Lower leg skin (tissue), 4 donors: Measurements from ENCODE around the gene AFMID. TPM values are rescaled to one million over a fixed set of nuclear protein-coding genes. Genes with fewer than 3 reads are reported as not detected.
A peak's percentile ranks its signal among the peaks of the same experiment; 100 is the strongest.

Experiments used
- DNase-seq, 2 donors: peaks; one replicate each; pipeline ENCODE4 v3.0.0-alpha.2; 2019; ENCODE audit warnings: low spot score in 2 of 2
- H3K4me3 ChIP-seq: fragments of 200-600 bp; sonication (generic); 2 replicates; pipeline ENCODE4 v1.5.1; 2017; ENCODE audit warnings: mild to moderate bottlenecking, low read depth; ENCODE audit not compliant: poor library complexity, severe bottlenecking
- POLR2A ChIP-seq, 2 donors: fragments of 450-650 bp; IDR thresholded peaks; one replicate each; pipeline ENCODE4 v1.6.1; 2016 to 2017; ENCODE audit warnings: antibody characterized with exemption in 2 of 2, mild to moderate bottlenecking in 1 of 2, moderate library complexity in 1 of 2
- WGBS, 2 donors: methylation state at CpG; one replicate each; pipeline ENCODE4 v1.1.5; 2018; 5-methylcytosine and 5-hydroxymethylcytosine counted together
- intact Hi-C: fragments of 100-400 bp; cut with DNase I; formaldehyde crosslinking; loops from one replicate; pipeline ENCODE4 v1.15.0; 2023; ENCODE audit warnings: low total_unique reads
- total RNA-seq, 4 donors: library from RNA; depleted of rRNA; stranded (reverse); fragments of >200 nt; gene quantifications; one replicate each; pipeline ENCODE4 v1.1.0, GENCODE V29; 2016
- TF ChIP-seq, protein P1 (sequence below), 3 donors: fragments of 450-650 bp; IDR thresholded peaks; one replicate each; pipeline ENCODE4 v1.5.1; 2016; ENCODE audit warnings: antibody characterized with exemption in 3 of 3, mild to moderate bottlenecking in 3 of 3, moderate library complexity in 2 of 3

AFMID gene
- total RNA-seq, 4 donors from 2014 or later = 41.4 to 77.7 (median 59.7) TPM

DNA sequence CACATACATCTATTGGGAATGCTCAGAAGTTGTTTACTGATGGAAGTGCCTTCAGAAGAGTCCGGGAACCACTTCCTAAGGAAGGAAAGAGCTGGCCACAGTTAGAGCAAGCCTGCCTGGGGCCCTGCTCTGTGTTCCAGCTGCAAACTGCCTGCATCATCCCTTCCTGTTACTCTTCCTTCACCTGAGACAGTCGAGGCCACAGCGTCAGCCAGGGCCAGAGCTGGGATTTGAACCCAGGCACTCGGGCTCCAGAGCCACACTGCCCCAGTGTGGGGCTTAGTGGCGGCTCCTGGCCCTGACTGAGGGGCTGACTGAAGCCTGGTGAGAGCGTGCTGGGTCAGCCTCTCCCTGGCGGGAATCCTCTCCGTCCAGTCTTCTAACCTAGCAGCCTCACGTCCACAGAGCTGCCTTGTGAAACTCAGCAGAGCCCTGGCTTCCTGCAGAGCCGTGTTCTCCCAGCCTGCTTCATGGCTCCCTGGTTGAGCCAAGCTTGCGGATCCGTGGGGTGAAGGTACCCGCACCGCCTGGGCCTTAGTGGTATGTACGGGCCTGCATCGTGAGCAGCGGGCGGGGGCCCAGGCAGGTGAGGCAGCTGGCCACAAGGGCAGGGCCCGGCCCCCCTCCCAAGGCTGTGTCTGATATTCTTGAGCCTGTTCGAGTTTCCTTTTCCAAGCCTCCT is 45.6 kb upstream of the AFMID start:
- WGBS, 2 donors = 54 to 63% methylated on average over 15 to 20 of the region's 20 CpGs
- DNase-seq = no peak
- no peak overlapping the region for H3K4me3 ChIP-seq
- no peak for TF ChIP-seq POLR2A (IDR thresholded peaks at IDR 0.05)
- TF ChIP-seq, protein P1, sequence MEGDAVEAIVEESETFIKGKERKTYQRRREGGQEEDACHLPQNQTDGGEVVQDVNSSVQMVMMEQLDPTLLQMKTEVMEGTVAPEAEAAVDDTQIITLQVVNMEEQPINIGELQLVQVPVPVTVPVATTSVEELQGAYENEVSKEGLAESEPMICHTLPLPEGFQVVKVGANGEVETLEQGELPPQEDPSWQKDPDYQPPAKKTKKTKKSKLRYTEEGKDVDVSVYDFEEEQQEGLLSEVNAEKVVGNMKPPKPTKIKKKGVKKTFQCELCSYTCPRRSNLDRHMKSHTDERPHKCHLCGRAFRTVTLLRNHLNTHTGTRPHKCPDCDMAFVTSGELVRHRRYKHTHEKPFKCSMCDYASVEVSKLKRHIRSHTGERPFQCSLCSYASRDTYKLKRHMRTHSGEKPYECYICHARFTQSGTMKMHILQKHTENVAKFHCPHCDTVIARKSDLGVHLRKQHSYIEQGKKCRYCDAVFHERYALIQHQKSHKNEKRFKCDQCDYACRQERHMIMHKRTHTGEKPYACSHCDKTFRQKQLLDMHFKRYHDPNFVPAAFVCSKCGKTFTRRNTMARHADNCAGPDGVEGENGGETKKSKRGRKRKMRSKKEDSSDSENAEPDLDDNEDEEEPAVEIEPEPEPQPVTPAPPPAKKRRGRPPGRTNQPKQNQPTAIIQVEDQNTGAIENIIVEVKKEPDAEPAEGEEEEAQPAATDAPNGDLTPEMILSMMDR (IDR thresholded peaks at IDR 0.05) = no peak
- intact Hi-C loops = no loop called here

DNA sequence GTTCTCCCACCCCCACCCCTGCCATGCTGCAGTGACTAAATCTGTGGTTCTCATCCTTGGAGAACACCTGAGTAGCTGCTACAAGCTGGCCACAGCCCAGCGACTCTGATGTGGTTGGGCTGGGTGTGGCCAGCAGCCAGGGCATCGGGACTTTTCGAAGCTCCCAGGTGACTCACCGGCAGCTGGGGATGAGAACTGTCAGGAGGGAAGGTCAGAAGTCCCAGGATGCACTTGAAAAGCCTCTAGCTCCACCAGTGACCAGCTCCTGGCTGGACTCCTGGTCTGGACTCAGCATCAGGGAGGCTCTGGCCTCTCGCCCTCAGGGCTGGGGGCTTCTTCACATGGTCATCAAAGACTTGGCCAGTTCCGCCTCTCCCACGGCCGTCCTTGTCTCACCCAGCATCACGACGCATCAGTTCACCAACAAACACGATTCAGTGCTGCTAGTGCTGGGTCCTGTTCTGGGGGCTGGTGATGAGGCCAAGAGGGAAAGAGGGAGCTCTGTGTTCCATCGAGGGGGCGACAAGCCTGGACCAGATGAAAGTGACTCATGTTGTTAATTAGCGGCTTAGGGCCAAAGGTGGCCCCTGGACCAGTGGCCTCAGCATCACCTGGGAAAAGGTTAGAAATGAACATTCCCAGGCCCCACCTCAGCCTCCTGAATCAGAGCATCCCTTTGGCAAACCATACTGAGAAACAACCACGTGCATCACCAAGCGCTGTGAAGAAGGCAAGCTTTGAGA is 44.9 kb upstream of the AFMID start:
- 54 to 61% methylated on average over 12 to 16 of the region's 16 CpGs for WGBS, 2 donors
- intact Hi-C loops = no loop called here
- no peak overlapping the region for H3K4me3 ChIP-seq
- TF ChIP-seq POLR2A (IDR thresholded peaks at IDR 0.05) = no peak
- DNase-seq = peak; percentile 67 to 87

DNA sequence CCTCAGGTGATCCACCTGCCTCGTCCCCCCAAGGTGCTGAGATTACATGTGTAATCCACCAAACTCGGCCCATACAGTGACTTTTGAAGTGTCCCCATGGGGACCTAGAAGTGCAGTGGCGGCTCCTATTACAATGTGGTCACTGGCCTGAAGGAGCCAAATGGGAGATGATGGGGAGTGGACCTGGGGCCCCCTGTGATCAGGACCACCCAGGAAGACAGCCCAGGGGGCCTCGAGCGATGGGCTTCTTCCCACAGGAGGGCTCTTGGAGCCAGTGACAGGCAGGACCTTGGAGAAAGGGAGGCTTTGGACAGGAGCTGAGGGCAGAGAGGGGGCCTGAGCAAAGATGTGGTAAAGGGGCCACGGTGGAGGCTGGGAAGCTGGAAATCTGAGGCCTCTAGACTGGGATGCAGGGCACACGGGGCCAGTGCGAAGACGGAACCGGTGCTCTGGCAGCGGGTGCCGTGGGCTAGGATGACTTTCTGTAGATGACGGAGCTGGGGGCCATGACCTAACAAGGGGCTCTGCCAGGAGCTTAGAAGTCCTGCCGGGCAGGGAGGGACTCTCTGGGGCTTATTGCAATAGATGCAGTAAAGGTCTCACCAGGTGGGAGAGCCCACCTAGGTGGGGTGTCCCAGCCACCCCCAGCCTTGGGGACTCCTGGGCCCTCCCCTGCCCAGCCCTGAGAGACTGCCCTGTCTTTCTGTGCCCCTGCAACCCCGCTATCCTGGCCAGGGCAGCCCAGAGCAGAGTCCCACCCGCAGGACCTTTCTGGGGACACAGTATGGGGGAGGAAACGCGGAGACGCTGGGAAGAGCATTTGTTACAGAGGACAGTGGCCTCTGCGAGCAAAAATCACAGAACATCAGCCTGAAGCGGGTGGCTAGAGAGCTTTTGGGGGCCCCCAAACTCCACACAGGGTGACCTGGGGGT is 43.7 kb upstream of the AFMID start:
- DNase-seq = no peak
- H3K4me3 ChIP-seq = no peak overlapping the region
- intact Hi-C loops = no loop called here
- TF ChIP-seq, protein P1 (IDR thresholded peaks at IDR 0.05) = no peak
- no peak for TF ChIP-seq POLR2A (IDR thresholded peaks at IDR 0.05)
- 91% methylated on average over 21 of the region's 21 CpGs for WGBS, 2 donors

DNA sequence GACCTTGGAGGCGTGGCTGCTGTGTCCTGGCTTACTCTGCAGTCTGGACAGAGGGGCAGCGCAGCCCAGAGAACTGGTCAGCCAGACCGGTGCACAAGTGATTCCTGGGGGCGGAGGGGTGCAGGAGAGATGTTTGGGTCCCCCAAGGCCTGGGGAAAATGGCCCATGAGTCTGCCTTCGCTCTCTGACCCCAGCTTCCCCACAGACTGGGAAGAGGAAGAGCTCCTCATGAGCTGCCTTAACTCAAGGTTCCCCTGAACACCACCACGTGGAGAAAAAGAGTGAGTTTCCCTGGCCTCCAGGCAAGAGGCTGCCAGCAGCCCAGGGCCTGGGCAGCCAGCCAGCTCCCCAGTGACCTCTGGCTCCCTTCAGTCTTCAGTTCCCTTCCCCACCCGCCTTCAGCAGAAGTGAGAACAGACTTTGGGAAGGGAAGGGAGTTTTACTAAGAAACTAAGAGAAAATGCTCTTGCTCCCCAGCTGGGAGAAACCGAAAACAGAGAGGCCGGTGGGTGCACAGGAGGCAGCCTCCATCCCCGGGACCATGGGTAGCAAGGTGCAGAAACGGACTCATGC is 42.9 kb upstream of the AFMID start:
- intact Hi-C loops = no loop called here

DNA sequence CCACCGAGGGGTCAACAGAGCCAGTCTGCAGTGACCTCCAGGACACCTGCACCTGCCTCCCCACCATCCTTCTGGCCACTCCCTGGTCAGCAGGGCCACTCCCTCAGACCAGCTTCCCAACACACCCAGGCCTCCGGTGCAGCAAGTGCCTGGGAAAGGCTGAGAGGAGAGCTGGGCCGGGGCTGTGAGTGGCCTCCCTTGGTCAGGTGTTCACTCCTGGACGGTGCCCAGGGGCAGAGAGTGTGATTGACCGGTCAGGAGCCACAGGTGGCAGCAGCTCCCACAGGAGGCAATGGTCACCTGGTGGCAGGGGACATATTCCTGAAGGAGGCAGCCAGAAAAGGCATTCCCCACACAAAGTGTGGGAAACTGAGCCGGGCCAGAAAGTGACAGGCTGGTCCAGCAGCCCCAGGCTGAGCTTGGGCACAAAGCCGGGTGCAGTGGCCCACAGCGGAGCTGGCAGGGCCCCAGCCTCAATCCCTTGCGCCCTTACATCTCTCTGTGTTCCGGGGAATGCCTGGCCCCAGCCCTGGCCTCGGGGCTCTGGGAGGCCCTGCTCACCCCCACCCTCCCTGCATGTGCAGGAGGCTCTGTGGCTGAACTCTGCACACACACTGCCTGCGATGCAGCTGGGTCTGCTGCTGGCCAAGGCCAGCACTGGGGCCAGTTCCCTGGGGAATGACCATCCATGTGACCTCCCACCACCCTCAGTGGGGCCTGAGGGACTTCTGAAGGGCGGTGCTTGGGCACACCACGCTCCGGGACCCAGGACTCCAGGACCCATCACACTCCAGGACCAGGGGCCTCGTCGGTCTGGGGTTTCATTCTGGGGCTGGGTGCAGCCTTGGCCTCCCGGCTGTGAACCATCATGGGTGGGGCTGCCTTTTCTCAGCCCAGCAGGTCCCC is 42.2 kb upstream of the AFMID start:
- WGBS, 2 donors = 46 to 47% methylated on average over 10 to 15 of the region's 18 CpGs
- H3K4me3 ChIP-seq = no peak overlapping the region
- DNase-seq = no peak
- no peak for TF ChIP-seq POLR2A (IDR thresholded peaks at IDR 0.05)
- TF ChIP-seq, protein P1 (IDR thresholded peaks at IDR 0.05) = no peak
- intact Hi-C loops = no loop called here

More for the DNA sequence above, 42.9 kb upstream of the AFMID start:
- peak; percentile 71 to 93 for DNase-seq
- H3K4me3 ChIP-seq = no peak overlapping the region
- TF ChIP-seq, protein P1 (IDR thresholded peaks at IDR 0.05) = no peak
- no peak for TF ChIP-seq POLR2A (IDR thresholded peaks at IDR 0.05)
- WGBS, 2 donors = 59 to 63% methylated on average over 11 of the region's 11 CpGs
